HG03439 (cell line): ENCODE results near the gene UBE2L3.
"Not testable (repeated sequence)": the region's sequence is repeated elsewhere in the genome, so short reads cannot be mapped to it uniquely, and the experiment has no call there.

ENCODE experiments used
- ATAC-seq: cut with Tn5 transposase; IDR thresholded peaks from one replicate; pipeline ENCODE4 v1.9.1; 2021; ENCODE audit warnings: mild to moderate bottlenecking, moderate library complexity; ENCODE audit not compliant: unreplicated experiment

The UBE2L3 gene

DNA sequence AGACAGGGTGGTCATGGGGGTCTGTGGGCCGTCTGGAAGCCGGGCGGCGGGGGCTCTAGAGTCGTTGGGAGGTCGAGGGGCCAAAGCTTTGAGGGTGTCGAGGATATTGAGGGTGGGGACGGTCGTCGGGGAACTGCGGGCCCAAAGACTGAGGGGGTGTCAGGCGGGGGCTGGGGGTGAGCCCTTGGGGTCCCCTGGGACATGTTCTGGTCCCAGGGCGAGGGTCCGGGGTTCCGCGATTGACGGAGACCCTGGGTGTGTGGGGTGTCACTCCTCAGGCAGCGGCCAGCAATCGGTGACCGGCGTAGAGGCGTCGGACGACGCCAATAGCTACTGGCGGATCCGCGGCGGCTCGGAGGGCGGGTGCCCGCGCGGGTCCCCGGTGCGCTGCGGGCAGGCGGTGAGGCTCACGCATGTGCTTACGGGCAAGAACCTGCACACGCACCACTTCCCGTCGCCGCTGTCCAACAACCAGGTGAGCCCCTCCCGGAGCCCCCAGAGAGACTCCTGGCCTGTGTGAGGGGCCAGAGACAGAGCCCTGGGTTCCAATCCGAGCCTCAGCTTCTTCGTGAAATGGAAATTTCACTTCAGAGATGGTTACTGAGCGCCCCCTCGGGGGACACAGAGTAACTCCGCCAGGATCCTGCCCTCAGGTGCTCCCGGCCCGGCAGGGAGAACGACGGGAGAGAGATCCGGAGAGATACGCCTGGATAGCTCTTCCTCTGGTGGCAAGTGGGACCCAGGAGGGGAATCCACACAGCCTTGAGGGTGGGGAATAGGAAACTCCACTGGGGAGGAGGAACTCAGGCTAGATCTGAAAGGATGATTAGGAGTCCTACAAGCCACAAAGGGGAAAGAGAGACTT lies 75.3 kb downstream of the UBE2L3 start:
- no peak for ATAC-seq

DNA sequence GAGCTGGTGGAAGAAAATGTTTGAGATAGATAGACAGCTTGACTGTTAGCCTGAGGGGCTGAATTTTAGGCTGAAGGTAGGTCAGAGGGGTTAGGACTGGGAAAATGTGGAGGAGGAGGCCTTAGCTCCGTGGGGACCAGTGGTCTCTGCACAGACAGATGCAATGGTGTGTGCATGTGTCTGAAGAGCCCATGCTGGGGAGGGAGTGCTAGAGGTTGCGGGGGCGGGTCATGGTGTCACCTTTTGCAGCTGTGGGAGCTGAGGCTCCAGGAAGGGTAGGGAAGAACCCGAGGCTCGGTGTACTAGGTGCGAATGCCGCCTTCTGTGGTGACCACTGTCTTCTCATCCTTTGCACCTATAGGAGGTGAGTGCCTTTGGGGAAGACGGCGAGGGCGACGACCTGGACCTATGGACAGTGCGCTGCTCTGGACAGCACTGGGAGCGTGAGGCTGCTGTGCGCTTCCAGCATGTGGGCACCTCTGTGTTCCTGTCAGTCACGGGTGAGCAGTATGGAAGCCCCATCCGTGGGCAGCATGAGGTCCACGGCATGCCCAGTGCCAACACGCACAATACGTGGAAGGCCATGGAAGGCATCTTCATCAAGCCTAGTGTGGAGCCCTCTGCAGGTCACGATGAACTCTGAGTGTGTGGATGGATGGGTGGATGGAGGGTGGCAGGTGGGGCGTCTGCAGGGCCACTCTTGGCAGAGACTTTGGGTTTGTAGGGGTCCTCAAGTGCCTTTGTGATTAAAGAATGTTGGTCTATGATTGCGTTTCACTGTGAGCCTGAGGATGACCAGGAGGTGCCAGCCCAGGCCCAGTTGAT lies 76.2 kb downstream of the UBE2L3 start:
- ATAC-seq: no peak

DNA sequence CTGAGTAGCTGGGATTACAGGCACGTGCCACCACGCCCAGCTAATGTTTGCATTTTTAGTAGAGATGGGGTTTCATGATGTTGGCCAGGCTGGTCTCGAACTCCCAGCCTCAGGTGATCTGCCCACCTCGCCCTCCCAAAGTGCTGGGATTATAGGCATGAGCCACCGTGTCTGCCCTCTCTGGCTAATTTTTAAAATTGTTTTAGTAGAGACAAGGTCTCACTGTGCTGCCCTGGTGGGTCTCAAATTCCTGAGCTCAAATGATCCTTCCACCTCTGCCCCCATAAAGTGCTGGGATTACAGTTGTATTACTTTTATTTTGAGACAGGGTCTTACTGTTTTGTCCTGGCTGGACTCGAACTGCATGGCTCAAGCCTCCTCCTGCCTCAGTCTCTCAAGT lies 78.0 kb downstream of the UBE2L3 start:
- not testable (repeated sequence) for ATAC-seq

DNA sequence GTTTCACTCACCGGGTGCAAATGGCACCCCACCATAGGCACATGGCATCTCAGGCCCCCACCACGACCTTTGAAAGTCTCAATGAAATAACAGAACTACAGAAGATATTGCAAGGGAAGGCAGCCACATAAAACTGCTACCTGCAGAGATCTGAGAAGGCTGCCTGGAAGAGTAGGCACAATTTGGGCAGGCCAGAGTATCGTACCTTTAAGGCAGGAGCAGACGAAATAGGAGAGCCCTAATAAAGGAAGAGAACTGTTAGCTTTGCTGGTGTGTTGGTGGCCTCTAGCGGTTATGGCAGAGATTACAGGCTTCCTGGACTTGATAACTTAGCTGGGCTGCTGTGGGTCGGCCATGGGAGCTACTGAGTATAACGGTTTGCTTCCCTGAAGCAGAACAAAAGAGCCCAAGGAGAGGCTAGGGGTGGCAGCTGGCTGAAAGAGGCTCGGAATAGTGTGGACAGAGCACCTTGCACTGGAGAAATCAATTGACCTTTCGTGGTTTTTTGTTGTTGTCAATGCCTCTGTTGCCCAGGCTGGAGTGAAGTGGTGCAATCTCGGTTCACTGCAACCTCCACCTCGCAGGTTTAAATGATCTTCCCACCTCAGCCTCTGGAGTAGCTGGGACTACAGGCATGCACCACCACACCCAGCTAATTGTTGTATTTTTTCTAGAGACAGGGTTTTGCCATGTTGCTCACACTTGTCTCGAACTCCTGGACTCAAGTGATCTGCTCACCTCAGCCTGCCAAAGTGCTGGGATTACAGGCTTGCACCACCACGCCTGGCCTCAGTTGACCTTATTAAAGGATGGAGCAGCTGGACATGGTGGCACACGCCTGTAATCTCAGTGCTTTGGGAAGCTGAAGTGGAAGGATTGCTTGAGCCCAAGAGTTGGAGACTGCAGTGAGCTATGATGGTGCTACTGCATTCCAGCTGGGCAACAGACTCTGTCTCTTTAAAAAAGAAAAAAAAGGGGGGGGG lies 79.4 kb downstream of the UBE2L3 start:
- no peak for ATAC-seq

DNA sequence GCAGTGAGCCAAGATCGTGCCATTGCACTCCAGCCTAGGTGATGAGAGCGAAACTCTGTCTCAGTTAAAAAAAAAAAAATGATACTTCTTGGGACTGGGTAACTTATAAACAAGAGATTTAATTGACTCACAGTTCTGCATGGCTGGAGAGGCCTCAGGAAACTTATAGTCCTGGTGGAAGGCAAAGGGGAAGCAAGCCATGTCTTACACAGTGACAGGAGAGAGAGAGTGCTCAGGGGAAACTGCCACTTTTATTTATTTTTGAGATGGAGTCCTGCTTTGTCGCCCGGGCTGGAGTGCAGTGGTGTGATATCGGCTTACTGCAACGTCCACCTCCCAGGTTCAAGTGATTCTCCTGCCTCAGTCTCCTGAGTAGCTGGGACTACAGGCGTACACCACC lies 82.8 kb downstream of the UBE2L3 start:
- ATAC-seq: no peak

DNA sequence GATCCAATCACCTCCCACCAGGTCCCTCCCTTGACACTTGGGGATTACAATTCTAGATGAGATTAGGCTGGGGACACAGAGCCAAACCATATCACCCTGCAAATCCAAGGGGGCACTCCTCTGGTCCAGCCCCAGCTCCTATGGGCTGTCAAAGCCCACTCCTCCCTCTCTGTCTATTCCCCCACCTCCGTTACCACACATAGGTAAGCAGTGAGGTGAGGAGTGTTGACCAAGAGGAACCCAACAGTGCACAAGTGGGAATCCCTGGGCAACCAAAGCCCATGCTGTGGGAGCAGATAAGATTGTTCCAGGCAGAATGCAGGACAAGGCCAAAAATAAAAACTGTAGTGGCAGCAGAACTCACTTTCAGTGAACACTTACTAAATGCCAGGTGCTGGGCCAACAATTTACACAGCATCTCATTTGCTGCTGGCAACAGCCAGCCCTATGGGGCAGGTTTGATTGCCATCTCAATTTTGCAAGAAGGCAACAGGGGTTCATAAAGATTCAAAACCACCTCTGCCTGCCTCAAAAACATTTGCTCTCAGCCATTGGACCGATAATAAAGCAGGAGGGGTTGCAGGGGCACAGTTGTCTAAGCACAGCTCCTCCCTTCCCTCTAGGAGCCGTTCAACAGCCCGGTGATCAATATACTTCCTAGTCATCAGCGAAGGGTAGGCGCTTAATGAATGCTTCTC lies 83.5 kb downstream of the UBE2L3 start:
- no peak for ATAC-seq

DNA sequence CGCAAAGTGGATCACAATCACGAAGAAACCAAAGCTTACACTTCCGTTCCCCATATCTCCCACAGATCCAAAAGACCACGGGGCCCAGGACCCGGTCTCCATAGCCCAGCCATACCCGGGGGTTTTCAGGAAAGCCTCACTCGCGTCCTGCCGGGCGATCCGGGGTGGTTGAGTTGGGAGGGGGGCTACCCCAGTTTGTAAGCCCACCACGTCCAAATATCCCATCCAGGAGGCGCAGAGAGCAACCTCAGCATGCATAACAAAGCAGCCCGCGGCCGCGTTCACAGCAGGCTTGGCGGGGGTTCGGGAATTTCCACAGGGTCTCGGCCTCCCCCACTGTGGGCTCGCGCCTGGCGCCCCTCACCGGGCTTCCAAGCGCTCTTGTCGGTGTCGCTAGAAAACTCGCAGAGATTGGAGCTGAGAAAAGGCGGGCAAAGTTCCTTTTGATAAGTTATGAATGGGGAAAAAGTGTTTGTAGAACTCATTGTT lies 84.1 kb downstream of the UBE2L3 start:
- no peak for ATAC-seq

DNA sequence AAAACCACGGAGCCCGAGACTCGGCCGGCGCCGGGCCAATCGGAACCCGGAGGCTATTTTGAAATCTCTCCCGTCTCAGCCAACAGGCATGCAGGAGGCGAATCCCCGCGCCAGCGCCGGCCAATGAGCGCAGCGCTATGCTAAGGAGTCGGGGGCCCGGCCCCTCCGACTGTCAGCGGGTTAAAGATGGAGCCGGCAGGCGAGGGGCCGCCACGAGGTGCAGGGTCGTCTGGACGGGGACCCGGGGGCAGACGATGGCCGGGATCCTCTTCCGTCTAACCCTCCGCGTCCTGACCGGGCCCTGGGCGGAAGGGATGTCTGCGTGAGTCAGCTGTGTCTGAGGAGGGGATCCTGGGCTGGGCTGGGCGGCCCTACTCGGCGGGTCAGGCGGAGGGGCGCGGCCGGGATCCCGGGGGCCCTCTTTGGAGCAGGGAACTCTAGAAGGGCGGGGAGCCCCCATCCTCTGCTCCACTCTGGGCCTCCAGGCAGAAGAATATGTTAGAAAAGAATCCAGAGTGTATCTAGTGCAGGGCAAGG lies 84.6 kb downstream of the UBE2L3 start:
- ATAC-seq: no peak

DNA sequence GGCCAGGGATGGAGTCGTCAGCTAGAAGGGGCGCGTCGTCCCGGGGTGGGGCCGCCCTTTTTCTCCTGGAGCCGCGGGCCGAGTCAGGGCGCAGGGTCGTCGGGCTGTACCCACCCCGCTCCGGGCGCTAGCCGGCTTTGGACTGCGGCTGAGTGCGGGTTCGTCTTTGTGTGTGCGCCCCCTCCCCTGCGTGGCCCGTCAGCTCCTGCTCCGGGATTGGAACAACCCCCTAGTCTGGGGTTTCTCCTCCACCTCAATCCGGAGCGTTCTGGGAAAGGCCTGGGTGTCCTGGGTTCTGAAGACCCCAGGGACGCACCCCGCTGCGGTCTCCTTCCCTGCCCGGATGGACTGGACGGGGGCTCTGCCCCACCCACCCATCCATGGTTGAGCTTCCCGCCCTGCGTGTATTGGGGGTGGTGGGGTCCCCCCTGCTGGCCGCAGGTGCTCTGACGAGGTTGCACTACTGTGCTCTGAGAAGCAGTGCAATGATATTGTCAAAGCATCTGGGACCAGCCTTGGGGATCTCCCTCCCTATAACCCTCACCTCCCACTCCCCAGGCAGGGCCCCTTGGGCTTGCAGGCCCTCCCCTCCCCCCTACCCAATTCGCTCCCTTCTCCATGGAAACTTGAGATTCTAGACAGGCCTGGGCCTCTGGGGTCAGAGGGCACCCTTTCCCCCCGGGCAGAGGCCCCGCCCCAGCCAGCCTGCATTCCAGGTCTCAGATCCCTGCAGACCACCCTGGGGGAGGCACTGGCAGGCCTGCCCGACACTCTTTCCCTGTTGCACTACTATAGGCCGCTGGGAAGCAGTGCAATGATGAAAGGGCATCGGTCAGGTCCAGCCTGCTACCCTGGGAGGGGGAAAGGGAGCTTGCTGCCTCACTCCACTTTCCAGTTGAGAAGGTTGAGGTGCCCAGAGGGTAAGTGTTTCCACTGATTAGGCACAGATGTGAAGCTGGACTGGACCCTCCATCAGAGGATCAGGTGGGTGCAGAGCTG lies 85.3 kb downstream of the UBE2L3 start:
- ATAC-seq: no peak

DNA sequence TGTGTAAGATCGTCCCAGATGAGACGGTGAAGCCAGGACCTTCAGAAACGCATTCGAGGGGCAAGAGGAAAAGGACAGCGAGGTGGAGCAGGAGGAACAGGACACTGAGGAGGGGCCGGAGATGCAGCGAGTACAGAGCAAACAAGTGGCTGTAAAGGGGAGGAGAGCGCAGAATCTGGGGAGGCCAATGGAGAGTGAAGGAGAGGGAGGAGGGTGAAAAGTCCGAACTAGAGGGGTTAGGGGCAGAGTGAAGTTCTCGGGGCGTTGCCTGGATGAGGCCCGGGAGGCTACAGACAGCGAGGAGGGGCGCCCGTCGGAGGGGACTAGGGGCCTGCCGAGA lies 89.5 kb downstream of the UBE2L3 start:
- no peak for ATAC-seq

DNA sequence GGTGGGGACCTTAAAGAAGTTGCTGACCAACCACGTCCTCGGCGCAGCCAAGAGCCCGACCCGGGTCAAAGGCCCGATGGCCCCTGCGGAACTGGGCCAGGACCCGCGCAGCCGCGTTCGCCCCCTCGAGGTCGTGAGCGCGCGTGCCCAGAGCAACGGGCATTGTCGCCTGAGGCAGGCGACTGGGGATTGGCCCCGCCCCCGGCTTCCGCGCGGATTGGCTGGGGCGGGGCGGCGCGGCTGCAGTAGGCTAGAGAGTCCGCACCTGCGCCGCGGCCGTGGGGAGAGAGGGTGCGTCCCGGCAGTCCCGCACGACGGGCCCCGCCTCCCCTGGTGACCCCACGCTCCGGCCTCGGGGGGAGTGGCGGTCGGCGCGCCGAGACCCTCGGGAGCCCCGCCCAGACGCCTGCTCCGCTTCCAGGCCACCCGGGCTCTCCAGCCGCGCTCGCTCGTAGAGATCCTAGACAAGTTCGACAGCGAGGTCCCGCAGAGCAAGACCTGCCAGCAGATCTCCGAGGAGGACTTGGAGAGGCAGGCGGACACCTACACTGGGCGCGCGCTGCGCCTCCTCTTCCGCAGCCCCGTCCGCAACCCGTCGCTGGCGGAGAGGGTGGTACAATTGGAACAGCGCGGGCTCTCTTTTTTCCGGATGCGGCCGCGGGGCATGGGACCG lies 90.0 kb downstream of the UBE2L3 start:
- ATAC-seq: peak; percentile 72

DNA sequence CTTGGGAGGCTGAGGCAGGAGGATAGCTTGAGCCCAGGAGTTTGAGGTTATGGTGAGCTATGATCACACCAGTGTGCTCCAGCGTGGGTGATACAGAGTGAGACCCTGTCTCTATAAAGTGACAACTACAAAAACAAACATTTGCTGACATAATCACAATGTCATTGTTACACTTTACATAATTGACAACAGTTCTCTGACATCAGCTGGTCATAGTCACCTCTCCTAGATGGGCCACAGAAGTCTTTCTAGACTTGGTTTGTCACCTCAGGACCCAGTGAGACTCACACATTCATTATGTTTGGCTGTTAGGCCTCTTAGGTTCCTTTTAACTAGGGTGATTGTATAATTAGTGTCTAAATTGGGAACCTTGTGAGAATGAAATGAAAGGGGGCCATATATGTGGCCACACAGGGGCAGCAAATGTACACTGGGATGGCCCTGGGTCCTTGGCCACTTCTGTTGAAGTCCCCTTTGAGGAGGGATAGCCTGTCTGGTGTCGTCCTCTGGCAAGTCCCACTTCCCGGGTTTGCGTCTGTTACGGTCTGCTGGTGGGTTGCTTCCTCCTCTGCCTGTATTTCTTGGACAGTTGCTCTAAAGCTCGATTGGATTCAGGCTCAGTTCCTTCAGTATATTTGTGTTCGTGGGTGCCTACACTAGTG lies 92.5 kb downstream of the UBE2L3 start:
- ATAC-seq: no peak

DNA sequence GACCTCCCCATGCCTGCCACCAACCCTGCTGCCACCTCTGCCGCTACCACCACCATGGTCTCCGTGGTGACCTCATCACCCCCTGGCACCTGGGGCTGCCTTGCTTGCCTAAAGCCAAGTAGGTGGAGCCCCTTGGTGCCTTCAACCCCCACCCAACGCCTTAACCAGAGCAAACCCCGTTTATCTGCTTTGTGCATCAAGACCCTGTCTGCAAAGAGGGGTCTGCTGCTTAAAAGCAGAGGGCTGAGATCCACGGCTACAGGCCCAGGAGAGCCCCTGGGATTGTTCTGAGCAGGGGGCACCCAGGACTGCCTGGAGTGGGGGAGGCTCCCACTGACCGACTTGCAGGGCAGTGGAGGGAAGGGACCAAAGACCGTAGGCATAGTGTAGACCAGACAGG lies 93.4 kb downstream of the UBE2L3 start:
- no peak for ATAC-seq

DNA sequence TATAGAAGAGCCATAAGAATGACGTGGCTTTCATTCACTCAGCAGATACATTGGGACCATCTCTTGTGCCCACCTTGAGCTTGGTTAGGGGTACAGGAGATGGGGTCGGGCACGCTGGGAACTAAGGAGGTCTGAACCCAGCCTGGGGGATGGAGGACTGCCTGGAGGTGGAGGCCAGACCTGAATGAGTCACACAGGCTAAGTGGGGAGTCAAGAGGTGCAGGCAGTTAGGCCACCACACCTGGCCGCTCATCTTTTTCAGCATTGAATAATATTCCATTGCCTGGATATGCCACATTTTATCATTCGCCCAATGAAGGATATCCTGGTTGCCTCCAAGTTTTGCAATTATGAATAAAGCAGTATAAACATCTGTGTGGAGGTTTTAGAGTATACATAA lies 94.5 kb downstream of the UBE2L3 start:
- ATAC-seq: no peak

DNA sequence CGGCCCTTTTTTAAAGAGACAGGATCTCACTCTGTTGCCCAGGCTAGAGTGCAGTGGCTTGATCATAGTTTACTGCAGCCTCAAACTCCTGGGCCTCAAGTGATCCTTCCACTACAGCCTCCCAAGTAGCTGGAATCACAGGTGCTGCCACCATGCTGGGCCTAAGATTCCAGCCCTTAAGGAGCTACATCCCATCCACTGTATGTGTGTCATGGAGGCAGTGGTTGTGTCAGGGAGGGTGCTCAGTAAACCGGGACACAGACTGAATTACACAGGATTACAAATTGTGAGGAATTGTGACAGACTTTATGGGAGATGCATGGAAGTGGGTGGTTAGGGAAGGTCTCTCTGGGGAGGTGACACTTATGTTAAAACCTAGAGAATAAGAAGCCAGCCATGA lies 96.2 kb downstream of the UBE2L3 start:
- ATAC-seq: no peak

DNA sequence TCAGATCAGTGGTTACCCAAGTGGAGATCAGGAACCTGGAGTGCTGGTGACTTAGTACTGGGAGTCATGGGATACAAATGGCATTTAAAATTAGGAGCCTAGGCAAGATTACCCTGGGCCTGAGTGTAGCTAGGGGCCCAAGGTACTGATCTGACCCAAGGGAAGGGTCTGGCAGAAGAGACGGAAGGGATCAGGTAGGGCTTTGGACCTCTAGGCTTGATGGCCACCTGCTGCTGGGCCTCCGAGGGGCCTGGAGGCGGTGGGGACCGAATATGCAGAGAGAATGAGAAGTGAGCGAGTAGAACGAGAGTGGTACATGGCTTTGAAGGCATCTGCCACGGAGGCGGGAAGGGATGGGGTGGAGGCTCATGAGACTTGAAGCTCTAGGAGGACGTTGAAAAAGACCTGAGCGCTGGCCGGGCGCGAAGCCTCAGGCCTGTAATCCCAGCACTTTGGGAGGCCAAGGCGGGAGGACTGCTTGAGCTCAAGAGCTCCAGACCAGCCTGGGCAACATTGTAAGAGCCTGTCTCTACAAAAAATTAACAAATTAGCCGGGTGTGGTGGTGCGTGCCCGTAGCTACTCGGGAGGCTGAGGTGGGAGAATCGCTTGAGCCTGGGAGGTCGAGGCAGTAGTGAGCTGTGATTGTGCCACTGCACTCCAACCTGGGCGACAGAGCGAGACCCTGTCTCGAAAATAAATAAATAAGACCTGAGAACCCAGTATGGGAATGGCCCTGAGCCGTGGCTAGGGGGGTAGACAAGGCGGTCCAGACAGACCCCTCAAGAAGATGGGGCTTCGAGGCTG lies 97.7 kb downstream of the UBE2L3 start:
- ATAC-seq: no peak

DNA sequence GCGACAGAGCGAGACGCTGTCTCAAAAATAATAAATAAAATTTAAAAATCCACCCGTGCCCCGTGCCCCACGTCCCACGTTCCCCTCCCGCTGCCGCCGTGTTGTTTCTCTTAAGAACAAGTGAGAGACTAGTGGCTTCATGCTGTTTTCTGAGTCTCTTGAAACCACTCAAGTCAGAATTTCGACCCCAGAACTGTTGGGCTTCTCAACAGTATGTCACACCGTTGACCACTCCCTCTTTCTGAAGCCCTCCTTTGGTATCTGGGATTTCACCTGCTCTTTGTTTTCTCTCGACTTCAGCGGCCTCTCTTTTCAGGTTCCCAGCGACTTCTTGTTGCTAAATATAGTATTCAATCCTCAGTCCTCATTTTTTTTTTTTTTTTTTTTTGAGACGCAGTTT lies 99.3 kb downstream of the UBE2L3 start:
- ATAC-seq: no peak
